Stimulated activated CD4-positive, alpha-beta T cell treated with anti-CD3 and anti-CD28 coated beads, Interleukin-15, amount 100 ng/mL, for 24 hours (primary cell): Measurements from ENCODE around the gene MTG1.

ENCODE experiments used
- DNase-seq: peaks from one replicate; pipeline ENCODE4 v3.0.0-alpha.2; 2020

Gene MTG1, protein sequence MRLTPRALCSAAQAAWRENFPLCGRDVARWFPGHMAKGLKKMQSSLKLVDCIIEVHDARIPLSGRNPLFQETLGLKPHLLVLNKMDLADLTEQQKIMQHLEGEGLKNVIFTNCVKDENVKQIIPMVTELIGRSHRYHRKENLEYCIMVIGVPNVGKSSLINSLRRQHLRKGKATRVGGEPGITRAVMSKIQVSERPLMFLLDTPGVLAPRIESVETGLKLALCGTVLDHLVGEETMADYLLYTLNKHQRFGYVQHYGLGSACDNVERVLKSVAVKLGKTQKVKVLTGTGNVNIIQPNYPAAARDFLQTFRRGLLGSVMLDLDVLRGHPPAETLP

DNA sequence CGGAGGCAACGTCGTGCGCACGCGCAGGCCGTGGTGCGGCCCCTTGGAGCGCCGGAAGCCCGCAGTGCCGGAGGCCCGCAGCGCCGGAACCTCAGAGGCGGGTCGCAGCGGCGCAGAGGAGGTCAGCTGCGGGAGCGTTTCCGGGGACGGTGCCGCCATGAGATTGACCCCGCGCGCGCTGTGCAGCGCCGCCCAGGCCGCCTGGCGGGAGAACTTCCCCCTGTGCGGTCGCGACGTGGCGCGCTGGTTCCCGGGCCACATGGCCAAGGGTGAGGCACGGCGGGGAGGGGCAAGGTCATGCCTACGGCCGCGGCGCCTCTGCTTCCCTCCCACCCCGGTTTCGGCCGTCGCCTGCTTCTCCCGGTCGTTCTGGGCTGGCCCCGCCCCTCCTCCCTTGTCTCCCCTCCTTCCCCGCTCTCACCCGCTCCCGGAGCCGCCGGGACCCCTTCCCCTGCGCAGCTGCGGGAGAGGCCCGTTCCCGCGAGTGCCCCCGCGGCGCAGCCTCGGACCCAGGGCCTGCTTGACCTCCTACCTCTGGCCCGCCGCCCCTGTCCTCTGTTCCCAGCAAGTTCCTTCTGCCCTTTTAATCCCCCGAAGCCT, at the start of gene MTG1:
TSS of gene MTG1 (plus strand) at position 94 of the 600 bp plus-strand sequence. CDS start at position 158, 64 bp downstream.
- peak; percentile 96 for DNase-seq

DNA sequence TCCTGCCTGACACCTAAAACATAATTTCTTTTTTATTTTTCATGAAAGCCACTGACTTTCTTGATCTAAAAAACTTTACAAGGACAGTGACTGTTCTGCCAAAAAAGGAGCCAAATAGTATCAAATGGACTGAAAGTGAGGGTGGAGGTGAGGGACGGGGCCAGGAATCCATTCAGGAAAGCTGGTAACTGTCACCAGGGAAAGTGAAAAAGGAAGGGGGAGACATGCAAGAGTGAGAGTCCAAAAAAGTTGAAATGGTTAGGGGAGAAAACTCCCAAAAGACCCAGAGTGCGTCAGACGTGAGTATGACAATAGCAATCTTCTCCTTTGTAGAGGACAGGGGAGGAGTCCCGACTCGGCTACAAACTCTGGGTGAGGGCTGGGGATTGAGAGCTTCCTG, 49.7 kb upstream of the MTG1 start:
- DNase-seq = no peak

DNA sequence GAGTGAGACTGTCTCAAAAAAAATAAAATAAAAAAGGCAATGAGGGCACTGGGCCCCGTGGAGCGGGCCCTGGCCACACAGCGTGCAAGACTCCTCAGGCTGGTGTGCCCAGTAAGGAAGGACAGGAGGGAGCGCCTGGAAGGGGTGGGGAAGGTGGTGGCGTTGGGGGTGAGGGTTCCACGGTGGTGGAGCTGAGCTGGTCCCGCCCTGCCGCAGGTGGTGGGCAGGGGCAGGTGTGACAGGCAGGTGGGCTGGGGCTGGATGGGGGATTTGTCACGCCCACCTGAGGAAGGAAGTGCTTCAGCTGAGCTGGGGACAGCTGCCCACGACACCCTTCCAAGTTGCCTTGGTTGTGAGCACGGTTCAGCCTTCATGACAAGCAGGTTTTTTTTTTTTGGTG, 47.5 kb upstream of the MTG1 start:
- no peak for DNase-seq

DNA sequence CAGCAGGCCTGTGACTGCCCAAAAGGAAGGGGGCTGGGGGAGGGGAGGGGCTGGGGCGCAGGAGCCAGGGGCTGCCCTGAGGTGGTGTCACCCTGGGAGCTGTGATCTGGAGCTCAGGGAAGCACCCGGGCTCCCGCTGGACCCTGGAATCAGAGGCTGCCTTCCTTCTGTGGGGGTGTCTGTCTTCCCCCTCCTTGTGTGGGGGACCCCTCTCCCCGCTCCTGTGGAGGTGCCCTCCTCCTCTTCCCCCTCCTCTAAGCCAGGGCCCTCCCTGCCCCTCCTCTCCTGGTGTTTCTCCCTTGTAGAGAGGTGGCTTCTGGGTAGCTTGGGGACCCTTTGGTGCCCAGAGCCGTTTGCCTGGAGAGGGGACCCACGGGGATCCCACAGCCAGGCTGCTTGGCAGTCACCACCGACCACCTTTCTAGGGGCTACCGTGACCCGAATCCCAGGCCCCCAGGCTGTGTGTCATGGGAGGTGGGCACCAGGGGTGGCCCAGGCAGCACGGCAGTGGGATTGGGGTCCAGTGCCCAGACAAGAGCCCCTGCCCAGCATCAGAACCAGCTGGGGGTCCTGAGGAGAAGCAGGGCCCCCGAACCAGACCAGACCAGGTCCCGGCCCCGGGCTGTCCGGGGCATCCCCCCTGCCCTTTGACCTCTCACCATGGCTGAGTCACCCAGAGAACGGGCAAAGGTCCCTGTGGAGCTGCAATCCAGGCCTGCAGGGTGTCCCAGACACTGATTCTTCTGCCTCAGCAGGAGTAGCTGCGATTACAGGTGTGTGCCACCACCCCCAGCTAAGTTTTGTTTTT, 46.0 kb upstream of the MTG1 start:
- no peak for DNase-seq

DNA sequence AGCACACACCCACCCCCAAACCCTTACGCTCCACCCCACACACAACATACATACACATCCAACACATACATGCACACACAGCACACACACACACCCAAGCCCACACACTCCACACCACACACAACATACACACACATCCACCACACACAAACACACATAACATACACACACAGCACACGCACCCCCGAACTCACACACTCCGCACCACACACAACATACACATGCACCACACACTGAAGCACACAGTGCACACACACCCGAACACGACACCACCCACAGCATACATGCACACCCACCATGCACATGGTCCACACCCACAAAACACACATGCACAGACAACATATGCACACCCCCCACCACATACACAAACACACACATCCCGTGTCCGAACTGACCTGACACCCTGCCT, 44.8 kb upstream of the MTG1 start:
- DNase-seq = no peak

DNA sequence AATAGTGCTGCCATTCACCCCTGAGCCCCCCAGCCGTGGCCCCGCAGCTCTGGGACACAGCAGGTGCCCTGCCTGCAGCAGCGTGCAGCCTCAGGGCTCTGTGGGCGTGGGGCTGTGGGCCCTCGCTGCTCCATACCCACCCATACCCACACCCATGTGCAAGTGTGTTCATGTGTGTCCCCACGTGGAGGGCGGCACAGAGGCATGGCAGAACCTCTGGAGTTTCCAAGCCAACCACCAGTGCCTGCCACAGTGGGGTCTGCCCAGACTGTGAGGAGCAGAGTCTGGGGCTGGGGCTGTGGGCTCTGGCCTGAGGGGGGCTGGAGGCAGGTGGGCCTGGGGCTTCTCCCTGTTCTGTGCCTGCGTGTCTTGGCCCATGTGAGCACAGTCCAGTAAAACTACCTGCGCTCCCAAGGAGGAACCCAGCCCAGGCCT, 44.4 kb upstream of the MTG1 start:
- DNase-seq = no peak

DNA sequence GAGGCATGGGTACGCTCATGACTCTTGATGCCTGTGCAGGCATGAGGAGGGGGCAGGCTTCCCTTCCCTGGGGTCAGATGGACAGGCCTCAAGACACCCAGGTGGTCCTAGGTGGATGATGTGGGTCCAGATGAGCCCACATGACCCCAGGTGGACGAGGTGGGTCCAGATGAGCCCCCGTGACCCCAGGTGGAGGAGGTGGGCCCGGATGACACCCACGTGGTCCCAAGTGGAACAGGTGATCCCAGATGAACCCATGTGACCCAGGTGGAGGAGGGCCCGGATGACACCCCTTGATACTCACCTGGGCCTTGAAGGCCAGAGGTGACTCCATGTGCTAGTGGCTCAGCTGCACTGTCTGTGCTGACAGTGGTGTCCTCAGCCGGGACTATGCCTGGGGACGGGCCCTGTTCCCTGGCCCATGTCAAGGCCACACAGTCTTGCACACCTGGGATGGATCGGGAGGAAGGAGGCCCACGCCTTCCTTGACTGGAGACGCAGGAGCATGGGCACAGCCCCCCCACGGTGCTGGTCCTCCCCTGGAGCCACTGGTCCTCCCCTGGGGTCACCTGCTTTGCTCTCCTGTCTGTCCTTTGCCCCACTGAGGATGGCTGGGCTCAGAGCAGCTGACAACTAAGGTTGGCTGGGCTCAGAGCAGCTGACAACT, 43.5 kb upstream of the MTG1 start:
- DNase-seq = no peak

DNA sequence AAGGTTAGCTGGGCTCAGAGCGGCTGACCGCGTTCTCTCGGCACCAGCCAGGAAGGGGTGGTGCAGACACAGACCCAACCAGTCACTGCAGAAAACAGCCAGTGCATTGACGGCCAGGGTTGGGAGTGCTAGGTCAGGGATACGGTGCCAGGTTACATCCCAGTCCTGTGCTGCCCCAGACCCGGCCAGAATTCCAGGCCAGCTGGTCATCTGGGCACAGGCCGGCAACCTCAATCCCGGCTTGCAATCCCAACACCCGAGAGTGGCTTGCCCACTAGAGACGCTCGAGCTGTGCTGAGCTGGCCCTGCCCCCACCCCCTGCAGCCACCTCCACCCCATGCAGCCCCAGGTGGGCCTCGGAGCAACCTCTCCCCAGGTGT, 43.0 kb upstream of the MTG1 start:
- DNase-seq = no peak

DNA sequence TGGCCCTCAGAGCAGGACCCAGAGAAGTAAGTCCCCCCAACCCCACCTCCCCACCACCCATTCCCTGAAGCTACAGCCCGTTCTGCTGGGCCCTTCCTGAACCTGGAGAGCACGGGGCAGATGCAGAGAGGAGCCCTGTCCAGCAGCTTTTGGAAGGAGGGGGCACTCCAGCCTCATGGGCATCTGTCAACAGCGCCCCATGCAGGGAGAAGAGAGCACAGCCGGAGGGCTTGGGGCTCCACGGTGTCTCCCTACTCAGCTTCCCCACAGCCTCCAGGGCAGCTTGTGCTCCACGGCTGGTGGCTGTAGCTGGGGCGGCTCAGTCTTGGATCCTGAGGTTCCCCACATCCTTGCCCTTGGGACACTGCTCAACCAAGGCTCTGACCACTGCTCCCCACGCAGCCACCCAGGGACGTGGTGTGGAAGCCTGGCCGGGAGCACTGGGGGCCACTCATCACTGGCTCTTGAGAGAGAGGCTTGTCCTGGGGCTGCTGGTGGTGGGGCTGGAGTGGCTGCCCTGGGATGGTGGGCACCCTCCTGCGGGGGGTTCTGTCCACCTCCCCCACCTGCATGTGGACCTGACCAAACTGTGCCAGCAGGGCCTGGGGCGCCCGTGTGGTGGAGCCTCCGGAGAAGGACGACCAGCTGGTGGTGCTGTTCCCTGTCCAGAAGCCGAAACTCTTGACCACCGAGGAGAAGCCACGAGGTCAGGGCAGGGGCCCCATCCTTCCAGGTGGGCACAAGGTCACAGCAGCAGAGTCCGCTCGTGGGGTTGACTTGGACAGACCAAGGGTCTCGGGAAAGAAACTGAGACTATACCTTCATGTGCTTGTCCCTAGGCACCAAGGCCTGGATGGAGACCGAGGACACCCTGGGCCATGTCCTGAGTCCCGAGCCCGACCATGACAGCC, 42.3 kb upstream of the MTG1 start:
- no peak for DNase-seq

DNA sequence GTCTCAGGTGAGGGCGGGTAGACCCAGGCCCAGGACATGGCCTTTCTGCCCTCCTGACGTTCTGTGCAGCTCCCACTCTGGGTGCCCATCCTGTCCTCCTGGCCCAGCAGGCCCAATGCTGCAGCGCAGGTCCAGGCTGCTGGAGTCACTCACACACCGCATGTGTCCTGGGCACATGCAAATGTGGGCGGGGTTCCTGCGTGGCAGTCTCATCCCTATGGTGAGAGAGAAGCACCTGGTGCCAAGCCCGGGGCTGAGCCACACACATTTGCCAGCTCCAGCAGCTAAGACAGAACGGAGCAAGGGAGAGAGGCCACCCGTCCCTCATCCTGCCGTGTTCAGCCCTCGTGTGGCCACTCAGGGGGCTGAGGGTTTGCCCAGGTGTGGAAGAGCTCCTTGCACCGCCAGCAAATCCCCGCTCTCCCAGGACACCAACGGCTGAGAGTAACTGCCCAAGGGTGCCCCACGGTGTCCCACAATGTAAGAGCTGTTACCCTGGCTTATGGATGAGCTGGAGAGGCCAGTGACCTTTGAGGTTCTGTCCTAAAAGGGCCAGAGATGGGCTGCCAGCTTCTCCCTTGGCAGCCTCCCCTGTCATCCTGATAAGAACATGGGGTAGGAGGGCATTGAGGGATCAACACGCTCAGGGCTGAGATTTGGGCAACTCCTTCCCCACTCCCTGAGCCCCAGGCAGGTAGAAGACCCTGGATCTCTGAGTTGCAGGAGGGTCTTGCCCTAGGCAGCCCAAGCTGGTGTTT, 40.6 kb upstream of the MTG1 start:
- DNase-seq = no peak

DNA sequence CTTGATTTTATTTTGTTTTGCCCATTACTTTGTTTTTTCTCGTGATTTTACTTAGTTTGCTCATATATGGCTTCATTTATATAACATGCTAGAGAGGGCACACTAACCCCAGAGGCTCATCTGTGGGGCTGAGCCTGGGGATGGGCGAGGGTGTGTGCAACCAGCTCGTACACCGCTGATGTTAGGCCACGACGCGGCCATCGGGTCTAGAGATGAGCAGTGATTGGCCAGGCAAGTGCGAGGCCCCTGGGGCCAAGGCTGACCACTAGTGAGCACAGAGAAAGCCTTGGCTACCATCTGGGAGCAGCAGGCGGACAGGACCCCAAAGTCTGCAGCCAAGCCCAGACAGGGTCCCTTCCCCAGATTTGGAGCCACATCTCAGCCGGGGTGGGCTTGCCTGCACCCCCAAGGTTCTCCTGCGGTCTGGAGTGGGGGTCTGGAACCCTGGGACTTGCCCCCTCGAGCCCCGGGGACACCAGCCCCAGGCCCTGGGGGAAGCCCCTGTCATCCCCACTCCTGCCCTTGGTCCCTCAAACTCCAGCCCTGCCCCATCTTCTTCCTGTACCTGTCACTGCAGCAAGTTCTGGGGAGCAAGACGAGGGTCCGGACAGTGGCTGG, 39.9 kb upstream of the MTG1 start:
- DNase-seq = no peak

DNA sequence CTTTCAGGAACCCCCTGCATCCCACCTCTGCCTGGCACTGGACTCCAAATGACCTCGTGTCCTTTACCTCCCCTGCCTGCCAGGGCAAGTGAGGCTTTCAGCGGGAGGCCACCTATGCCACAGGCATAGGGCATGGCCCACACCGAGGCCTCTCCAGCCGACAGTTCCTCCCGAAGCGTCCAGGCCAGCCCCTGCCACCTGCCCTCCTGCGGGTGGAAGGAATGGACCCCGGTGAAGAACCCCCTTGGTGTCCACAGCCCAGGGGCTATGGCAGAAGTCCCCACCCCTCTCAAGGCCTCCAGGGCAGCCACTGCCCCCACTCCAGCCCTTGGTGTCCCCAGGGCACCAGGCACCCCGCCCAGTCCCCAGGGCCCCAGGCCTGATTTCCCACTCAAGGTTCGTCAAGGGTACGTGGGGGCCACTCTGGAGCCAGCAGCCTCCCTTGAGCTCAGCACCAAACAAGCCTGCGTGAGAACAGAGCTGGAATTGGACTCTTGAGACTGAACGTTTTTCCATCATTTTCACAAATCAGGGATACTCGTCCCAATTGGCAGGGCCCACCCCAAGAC, 39.2 kb upstream of the MTG1 start:
- no peak for DNase-seq

DNA sequence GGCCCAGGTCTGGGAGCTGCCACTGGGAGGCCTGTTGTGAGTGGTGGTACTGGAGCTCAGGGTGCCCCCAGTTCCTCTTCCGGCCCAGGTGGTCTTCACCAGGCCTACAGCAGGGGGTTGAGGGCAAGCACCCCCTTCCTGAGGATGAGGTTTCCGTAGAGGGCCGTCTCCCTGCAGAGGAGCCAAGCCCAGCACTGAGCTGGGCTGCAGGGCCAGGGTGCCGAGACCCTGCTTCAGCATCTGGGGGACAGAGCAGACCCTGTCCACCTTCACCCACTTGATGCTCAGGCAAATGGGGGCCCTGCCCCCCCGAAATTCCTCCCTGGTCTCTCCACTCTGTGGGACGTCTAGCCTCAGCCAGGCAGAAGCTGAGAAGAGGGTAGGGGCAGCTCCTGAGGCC, 38.7 kb upstream of the MTG1 start:
- no peak for DNase-seq

DNA sequence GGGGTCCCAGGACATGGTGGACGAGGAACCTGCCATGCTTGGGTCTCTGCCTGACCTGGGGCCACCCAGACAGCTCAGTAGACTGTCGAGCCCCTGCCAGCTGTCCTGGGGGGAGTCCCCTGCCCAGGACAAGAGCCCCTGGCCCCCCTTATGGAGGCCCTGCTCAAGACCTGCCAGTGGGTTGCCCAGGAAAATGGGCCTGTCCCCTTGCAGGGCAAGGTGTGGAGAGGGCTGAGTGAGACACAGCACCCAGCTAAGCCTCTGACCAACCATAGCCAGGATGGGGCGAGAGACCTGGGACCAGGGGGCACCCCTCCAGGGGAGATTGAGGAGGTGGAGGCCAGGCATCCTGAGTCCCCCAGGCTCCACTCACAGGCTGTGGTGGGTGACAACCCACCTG, 38.0 kb upstream of the MTG1 start:
- no peak for DNase-seq

DNA sequence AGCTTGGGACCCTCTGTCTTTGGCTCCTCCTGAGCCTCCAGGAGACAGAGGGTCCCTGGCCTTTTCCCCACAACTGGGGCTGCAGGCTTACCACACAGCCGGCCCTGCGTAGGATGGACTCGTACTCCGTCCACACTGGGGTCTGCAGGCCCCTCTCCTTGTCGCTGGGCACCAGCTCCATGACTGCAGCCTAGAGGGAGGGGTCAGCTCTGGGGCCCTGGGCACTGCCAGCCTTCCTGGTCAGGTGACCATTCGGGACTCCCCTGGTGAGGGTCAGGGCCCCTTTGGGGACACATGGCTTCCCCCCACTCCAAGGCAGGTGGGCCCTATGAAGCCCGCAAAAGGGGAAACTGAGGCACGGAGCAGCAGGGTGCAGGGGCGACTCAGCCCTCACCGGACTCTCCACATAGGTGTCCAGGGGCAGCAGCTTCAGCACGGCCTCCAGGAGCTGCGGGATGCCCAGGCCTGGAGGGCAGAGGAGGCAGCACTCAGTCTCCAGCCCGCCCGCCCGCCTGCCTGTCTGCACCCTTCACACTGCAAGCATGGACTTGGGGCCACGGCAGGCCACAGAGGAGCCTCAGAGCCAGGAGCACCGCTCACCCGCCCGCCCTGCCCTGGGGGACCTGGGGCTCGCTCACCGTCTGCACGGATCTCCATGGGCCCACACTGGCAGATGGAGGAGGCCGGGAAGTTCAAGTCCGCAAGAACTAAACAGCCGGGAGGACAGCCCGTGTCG, 37.2 kb upstream of the MTG1 start:
- DNase-seq = no peak

DNA sequence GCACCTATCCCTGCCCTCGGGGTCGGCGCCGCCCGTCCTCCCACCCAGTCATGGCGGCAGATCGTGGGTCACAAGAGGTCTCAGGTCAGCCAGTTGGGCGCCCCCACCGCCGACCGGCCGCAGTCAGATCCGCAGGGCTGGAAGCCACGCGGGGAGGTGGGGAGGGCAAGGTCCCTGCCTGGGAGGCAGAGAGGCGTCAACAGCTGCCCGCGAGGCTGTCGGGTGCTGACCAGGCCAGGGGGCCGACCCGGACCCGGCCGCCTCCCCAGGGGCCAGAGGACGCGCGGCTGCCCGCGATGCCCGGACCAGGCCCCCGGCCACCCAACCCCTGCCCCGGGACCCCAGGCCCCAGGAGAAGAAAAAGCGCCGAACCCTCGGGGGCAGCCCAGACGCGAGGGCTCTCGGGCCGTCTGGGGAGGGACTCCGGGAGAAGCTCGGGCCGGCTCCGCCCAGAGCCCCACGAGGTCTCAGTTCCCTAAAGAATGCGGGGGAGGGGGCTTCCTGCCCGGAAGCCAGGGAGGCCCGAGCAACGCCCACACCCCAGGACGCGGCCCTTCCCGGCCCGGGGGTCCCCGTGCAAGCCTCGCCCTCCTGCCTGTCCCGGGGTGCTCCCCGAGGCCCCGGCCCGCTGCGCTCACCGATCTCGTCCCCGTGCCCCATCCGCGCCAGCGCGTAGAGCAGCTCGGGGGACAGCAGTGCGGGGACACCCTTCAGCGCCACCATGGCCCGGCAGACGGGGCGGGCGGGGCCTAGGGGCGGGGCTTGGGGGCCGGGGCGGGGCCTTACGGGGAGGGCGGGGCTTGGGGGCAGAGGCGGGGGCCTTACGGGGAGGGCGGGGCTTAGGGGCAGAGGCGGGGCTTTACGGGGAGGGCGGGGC, 36.4 kb upstream of the MTG1 start, which contains the start of gene FUOM:
TSS of gene FUOM (minus strand) at position 735 of the 877 bp plus-strand sequence. CDS start at position 723, 12 bp downstream.
- DNase-seq = peak; percentile 86

DNA sequence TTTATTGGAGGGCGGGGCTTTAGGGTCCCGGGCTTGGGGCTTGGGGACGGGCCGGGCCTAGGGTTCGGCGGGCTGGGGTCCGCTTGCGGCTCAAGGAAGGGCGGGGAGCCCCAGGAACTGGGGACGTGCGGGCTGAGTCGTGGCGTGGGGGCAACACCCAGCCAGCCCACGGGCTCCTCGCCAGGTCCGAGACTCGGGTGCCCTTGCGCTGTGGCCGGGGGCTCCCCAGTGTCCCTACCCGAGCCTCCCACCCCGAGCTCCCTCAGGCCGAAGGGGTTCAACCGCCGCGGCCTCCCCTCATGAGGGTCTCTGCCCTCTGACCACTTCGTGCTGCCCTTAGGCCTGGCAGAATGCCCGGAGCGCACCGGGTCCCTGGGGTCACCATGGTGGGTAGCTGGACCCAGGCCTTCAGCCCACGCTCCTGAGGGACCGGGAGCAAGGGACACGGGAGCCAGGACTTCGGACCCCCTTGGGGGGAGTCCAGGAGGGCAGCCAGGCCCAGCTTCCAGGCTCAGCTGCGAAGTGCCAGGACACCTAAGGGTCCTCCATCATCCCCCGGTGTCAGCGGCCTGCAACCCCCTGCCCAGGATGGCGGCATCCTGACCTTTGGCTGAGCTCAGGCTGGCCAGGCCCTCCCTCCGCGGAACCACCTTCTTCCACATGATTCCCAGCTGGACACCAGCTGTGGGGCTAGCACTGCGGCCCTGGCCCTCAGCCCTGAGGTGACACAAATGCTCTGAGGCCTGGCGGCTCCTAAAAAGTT, 35.6 kb upstream of the MTG1 start:
- no peak for DNase-seq

DNA sequence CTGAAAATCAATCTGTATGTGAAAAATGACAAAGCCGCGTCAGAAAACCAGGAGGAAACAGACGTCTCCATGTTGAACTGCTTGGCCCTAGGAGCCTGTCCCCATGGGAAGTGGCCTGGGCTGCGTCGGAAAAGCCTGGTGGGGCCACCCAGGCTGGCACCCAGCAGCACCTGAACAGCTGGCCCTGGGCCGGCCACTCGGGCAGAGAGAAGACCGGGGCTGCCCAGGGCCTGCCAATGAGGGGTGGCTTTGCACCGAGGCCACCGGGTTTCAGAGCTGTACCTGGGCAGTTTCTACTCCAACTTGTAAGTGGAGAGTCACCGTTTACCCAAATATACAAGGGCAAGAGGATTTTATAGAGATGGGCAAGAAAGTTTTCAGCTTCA, 35.0 kb upstream of the MTG1 start:
- DNase-seq = no peak
